ENCODE data around the gene FAM240B.

Gene FAM240B

GRCh38 chr9:38675831-38676230, 44.1 kb downstream of the FAM240B start:
- H3K36me3 ChIP-seq (ENCODE audit: control insufficient read depth in 1 of 2, insufficient read depth in 2 of 2, low read length in 2 of 2): no peaks in the 10 kb centered on the region
- no peak for DNase-seq
- H3K4me1 ChIP-seq (ENCODE audit: control insufficient read depth in 1 of 2, insufficient read depth in 2 of 2, low read length in 2 of 2): peaks cover 12 to 13% of the 10 kb centered on the region in 2 experiments
- no peaks in the 10 kb centered on the region for H3K27me3 ChIP-seq (ENCODE audit: insufficient read depth, low read length)
- no peak overlapping the region for H2BK5ac ChIP-seq (ENCODE audit: low read depth, low read length, poor library complexity)
- no peak overlapping the region for H3K4me3 ChIP-seq (ENCODE audit: low read depth, low read length)
- no peak overlapping the region for H4K91ac ChIP-seq (ENCODE audit: low read depth, low read length)
- H3K27ac ChIP-seq (ENCODE audit: low read depth, low read length): no peak overlapping the region
- H3K9me3 ChIP-seq (ENCODE audit: insufficient read depth, low read depth, low read length): no peaks in the 10 kb centered on the region
- no peak overlapping the region for H4K8ac ChIP-seq (ENCODE audit: low read depth, low read length)
- no CpG with 5 or more reads among the region's 2 CpGs for WGBS (ENCODE audit: extremely low coverage, insufficient coverage, insufficient read length)
- H3K79me2 ChIP-seq (ENCODE audit: control insufficient read depth, insufficient read depth, low read length, poor library complexity): no peaks in the 10 kb centered on the region
- peak overlapping the region; percentile 87 for H3K23ac ChIP-seq (ENCODE audit: low read length)
- no peak overlapping the region for H3K9ac ChIP-seq (ENCODE audit: low read length)
- H4K12ac ChIP-seq (ENCODE audit: low read depth, low read length): no peak overlapping the region
- H3K4me2 ChIP-seq (ENCODE audit: low read length): no peak overlapping the region
- no peak overlapping the region for H2AK5ac ChIP-seq (ENCODE audit: low read length)
- no peak overlapping the region for H3K4ac ChIP-seq (ENCODE audit: low read depth, low read length)
- no peak overlapping the region for H3K18ac ChIP-seq (ENCODE audit: low read length)
- no peak overlapping the region for H2AFZ ChIP-seq (ENCODE audit: insufficient read depth, low read length, poor library complexity)
- no peak overlapping the region for H2BK12ac ChIP-seq (ENCODE audit: low read length)
- peaks cover 3% of the 10 kb centered on the region for H3K79me1 ChIP-seq (ENCODE audit: low read length)
- no peak overlapping the region for H2BK120ac ChIP-seq (ENCODE audit: insufficient read depth, low read length, poor library complexity)
- no peak overlapping the region for H3K14ac ChIP-seq (ENCODE audit: low read length)

GRCh38 chr9:38675211-38675610, 44.7 kb downstream of the FAM240B start:
- no peak overlapping the region for H4K12ac ChIP-seq (ENCODE audit: low read depth, low read length)
- H3K4me3 ChIP-seq (ENCODE audit: low read depth, low read length): no peak overlapping the region
- H2AFZ ChIP-seq (ENCODE audit: insufficient read depth, low read length, poor library complexity): no peak overlapping the region
- H2BK5ac ChIP-seq (ENCODE audit: low read depth, low read length, poor library complexity): no peak overlapping the region
- no peak overlapping the region for H4K8ac ChIP-seq (ENCODE audit: low read depth, low read length)
- no peak overlapping the region for H4K91ac ChIP-seq (ENCODE audit: low read depth, low read length)
- no CpG with 5 or more reads among the region's 6 CpGs for WGBS (ENCODE audit: extremely low coverage, insufficient coverage, insufficient read length)
- no peak overlapping the region for H3K18ac ChIP-seq (ENCODE audit: low read length)
- H2BK120ac ChIP-seq (ENCODE audit: insufficient read depth, low read length, poor library complexity): no peak overlapping the region
- no peaks in the 10 kb centered on the region for H3K36me3 ChIP-seq (ENCODE audit: control insufficient read depth in 1 of 2, insufficient read depth in 2 of 2, low read length in 2 of 2)
- H3K4ac ChIP-seq (ENCODE audit: low read depth, low read length): no peak overlapping the region
- no peaks in the 10 kb centered on the region for H3K79me2 ChIP-seq (ENCODE audit: control insufficient read depth, insufficient read depth, low read length, poor library complexity)
- no peak overlapping the region for H2BK12ac ChIP-seq (ENCODE audit: low read length)
- no peaks in the 10 kb centered on the region for H3K79me1 ChIP-seq (ENCODE audit: low read length)
- H3K9me3 ChIP-seq (ENCODE audit: insufficient read depth, low read depth, low read length): no peaks in the 10 kb centered on the region
- H3K9ac ChIP-seq (ENCODE audit: low read length): no peak overlapping the region
- no peak overlapping the region for H2AK5ac ChIP-seq (ENCODE audit: low read length)
- H3K27ac ChIP-seq (ENCODE audit: low read depth, low read length): no peak overlapping the region
- DNase-seq: no peak
- H3K27me3 ChIP-seq (ENCODE audit: insufficient read depth, low read length): no peaks in the 10 kb centered on the region
- H3K4me1 ChIP-seq (ENCODE audit: control insufficient read depth in 1 of 2, insufficient read depth in 2 of 2, low read length in 2 of 2): peaks cover 12 to 13% of the 10 kb centered on the region in 2 experiments
- H3K4me2 ChIP-seq (ENCODE audit: low read length): no peak overlapping the region
- no peak overlapping the region for H3K14ac ChIP-seq (ENCODE audit: low read length)
- H3K23ac ChIP-seq (ENCODE audit: low read length): no peak overlapping the region

DNA sequence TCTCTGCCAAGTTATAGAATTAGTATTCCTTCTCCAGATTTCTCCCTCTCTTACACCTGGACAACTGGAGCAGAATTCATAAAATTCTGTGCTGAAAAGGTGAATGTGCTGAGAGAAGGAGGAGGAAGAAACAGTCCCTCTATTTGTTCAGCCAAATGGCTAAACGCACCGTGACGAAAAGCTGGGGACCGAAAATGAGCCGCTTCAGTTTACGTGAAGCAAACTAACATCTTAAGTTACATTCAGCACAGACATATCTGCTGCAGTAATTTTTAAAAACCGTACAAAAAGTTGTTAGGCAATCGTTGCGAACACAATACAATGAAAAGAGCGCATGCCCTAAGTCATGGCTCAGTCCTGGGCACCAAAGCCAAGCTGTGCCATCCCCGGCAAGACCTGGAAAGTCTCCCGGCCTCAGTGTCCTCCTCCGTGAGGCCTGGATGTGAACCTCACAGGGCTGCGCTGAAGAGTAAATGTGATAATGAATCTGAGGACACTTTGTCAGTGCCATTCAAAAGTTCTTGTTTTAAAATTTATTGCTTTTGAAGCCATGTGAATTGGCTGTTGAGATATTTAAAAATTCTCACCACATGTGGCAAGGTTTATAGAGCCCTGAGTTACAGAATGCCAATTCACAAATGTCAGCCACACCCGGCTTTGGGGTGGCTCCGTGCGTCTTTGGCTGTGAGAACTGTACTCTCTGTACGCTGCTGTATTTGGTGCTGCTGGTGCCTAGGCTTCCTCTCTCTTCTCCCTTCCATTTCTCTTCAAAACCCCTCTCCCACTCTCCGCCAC, 46.3 kb downstream of the FAM240B start:
- Histone ChIP-seq H3K4me3 (ENCODE audit: low read depth, low read length) (no peak overlapping the region), H3K27ac (ENCODE audit: low read depth, low read length) (no peak overlapping the region), H3K4me1 (ENCODE audit: control insufficient read depth in 1 of 2, insufficient read depth in 2 of 2, low read length in 2 of 2) (peaks cover 12 to 13% of the 10 kb centered on the region in 2 experiments), H2AK5ac (ENCODE audit: low read length) (no peak overlapping the region), H2BK12ac (ENCODE audit: low read length) (no peak overlapping the region), H4K91ac (ENCODE audit: low read depth, low read length) (no peak overlapping the region), H3K79me2 (ENCODE audit: control insufficient read depth, insufficient read depth, low read length, poor library complexity) (no peaks in the 10 kb centered on the region), H3K79me1 (ENCODE audit: low read length) (no peaks in the 10 kb centered on the region), H3K36me3 (ENCODE audit: control insufficient read depth in 1 of 2, insufficient read depth in 2 of 2, low read length in 2 of 2) (no peaks in the 10 kb centered on the region), H2BK120ac (ENCODE audit: insufficient read depth, low read length, poor library complexity) (no peak overlapping the region), H2AFZ (ENCODE audit: insufficient read depth, low read length, poor library complexity) (no peak overlapping the region), H3K9me3 (ENCODE audit: insufficient read depth, low read depth, low read length) (peaks cover 2% of the 10 kb centered on the region), H3K4ac (ENCODE audit: low read depth, low read length) (no peak overlapping the region), H3K14ac (ENCODE audit: low read length) (no peak overlapping the region), H3K9ac (ENCODE audit: low read length) (no peak overlapping the region), H4K12ac (ENCODE audit: low read depth, low read length) (no peak overlapping the region), H3K18ac (ENCODE audit: low read length) (no peak overlapping the region), H2BK5ac (ENCODE audit: low read depth, low read length, poor library complexity) (no peak overlapping the region), H3K27me3 (ENCODE audit: insufficient read depth, low read length) (no peaks in the 10 kb centered on the region), H3K4me2 (ENCODE audit: low read length) (no peak overlapping the region), H4K8ac (ENCODE audit: low read depth, low read length) (no peak overlapping the region), H3K23ac (ENCODE audit: low read length) (no peak overlapping the region)
- WGBS (ENCODE audit: extremely low coverage, insufficient coverage, insufficient read length): no CpG with 5 or more reads among the region's 19 CpGs
- no peak for DNase-seq

DNA sequence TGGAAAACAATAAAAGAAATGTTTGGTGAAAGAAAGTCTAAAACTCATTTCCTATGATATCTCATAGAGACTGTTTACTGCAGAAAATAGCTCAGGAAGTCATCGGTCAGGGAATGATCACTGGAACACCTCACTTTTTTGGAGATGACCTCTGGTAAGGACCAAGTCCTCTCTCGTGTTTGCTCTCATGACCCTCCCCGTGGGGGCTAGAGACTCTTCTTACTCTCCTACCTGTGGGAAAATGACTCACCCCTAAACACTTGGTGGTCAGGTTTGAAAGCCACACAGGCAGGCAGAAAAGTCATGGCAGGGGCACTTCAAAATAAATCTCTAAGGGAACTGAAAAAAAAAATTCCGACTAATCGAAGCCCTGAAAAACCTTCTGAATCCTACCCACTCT, 48.2 kb downstream of the FAM240B start:
- no peak overlapping the region for H2BK5ac ChIP-seq (ENCODE audit: low read depth, low read length, poor library complexity)
- H3K27ac ChIP-seq (ENCODE audit: low read depth, low read length): no peak overlapping the region
- no peak overlapping the region for H2BK120ac ChIP-seq (ENCODE audit: insufficient read depth, low read length, poor library complexity)
- no peaks in the 10 kb centered on the region for H3K79me1 ChIP-seq (ENCODE audit: low read length)
- no peak overlapping the region for H3K14ac ChIP-seq (ENCODE audit: low read length)
- H4K91ac ChIP-seq (ENCODE audit: low read depth, low read length): no peak overlapping the region
- H3K23ac ChIP-seq (ENCODE audit: low read length): no peak overlapping the region
- no peaks in the 10 kb centered on the region for H3K27me3 ChIP-seq (ENCODE audit: insufficient read depth, low read length)
- DNase-seq: no peak
- no peaks in the 10 kb centered on the region for H3K36me3 ChIP-seq (ENCODE audit: control insufficient read depth in 1 of 2, insufficient read depth in 2 of 2, low read length in 2 of 2)
- peaks cover 5 to 8% of the 10 kb centered on the region in 2 experiments for H3K4me1 ChIP-seq (ENCODE audit: control insufficient read depth in 1 of 2, insufficient read depth in 2 of 2, low read length in 2 of 2)
- H3K9ac ChIP-seq (ENCODE audit: low read length): no peak overlapping the region
- H3K4me3 ChIP-seq (ENCODE audit: low read depth, low read length): no peak overlapping the region
- no peak overlapping the region for H2BK12ac ChIP-seq (ENCODE audit: low read length)
- no peak overlapping the region for H4K12ac ChIP-seq (ENCODE audit: low read depth, low read length)
- no peaks in the 10 kb centered on the region for H3K79me2 ChIP-seq (ENCODE audit: control insufficient read depth, insufficient read depth, low read length, poor library complexity)
- H3K4ac ChIP-seq (ENCODE audit: low read depth, low read length): no peak overlapping the region
- H4K8ac ChIP-seq (ENCODE audit: low read depth, low read length): no peak overlapping the region
- no peak overlapping the region for H2AK5ac ChIP-seq (ENCODE audit: low read length)
- no CpG with 5 or more reads among the region's 5 CpGs for WGBS (ENCODE audit: extremely low coverage, insufficient coverage, insufficient read length)
- H3K4me2 ChIP-seq (ENCODE audit: low read length): no peak overlapping the region
- no peak overlapping the region for H3K18ac ChIP-seq (ENCODE audit: low read length)
- peaks cover 3% of the 10 kb centered on the region for H3K9me3 ChIP-seq (ENCODE audit: insufficient read depth, low read depth, low read length)
- H2AFZ ChIP-seq (ENCODE audit: insufficient read depth, low read length, poor library complexity): no peak overlapping the region

Data from trophoblast cell (in vitro differentiated cells and primary cell).